Bronchial epithelial cell (primary cell): ENCODE results near the gene GABRB3. TPM values are rescaled to one million over a fixed set of nuclear protein-coding genes. Genes with fewer than 3 reads are reported as not detected.

Experiments
- DNase-seq: peaks from one replicate; pipeline ENCODE4 v3.0.0-alpha.2; 2010; ENCODE audit warnings: low read depth
- FAIRE-seq: peaks from 2 replicates; lab custom pipeline; 2011; peaks lifted over from hg19 to GRCh38; lab: Jason Lieb, UNC
- H3K27me3 ChIP-seq: 2 replicates; pipeline ENCODE4 v1.5.1; 2011; ENCODE audit warnings: low read length; ENCODE audit not compliant: control insufficient read depth, insufficient read depth
- H3K36me3 ChIP-seq: 2 replicates; pipeline ENCODE4 v1.5.1; 2011; ENCODE audit warnings: low read length; ENCODE audit not compliant: control insufficient read depth, insufficient read depth
- H3K4me3 ChIP-seq: 2 replicates; pipeline ENCODE4 v1.5.1; 2011; ENCODE audit warnings: mild to moderate bottlenecking, low read depth, low read length, control low read depth
- CTCF ChIP-seq: IDR thresholded peaks from 2 replicates; pipeline ENCODE4 v1.5.1; 2011; ENCODE audit warnings: mild to moderate bottlenecking, moderate library complexity, low read length, control low read depth, inconsistent platforms; ENCODE audit not compliant: insufficient read depth, severe bottlenecking
- total RNA-seq: library from RNA; depleted of rRNA; stranded (reverse); fragments of >200 nt; gene quantifications from 2 replicates; pipeline ENCODE4 v1.2.1, GENCODE V29; 2014

The GABRB3 gene
- total RNA-seq, 1 donor from 2014 or later, result 1.1 TPM

- no peak for DNase-seq
- H3K36me3 ChIP-seq, result no peaks in the 10 kb centered on the region
- H3K4me3 ChIP-seq, result no peak overlapping the region
- TF ChIP-seq CTCF, result no peak
- FAIRE-seq, result no peak
- no peaks in the 10 kb centered on the region for H3K27me3 ChIP-seq
Measured at GRCh38 chr15:26561130-26561529, 211.7 kb downstream of the GABRB3 start.

GRCh38 chr15:26555898-26556297 lies 217.0 kb downstream of the GABRB3 start:
- Histone ChIP-seq H3K27me3 (no peaks in the 10 kb centered on the region), H3K36me3 (no peaks in the 10 kb centered on the region), H3K4me3 (no peak overlapping the region)
- FAIRE-seq (no peak), DNase-seq (no peak)
- TF ChIP-seq CTCF, result no peak

GRCh38 chr15:26551473-26551872 lies 221.4 kb downstream of the GABRB3 start:
- FAIRE-seq (no peak), DNase-seq (no peak)
- no peak for TF ChIP-seq CTCF
- no peaks in the 10 kb centered on the region for H3K36me3 ChIP-seq
- H3K27me3 ChIP-seq, result no peaks in the 10 kb centered on the region
- no peak overlapping the region for H3K4me3 ChIP-seq

GRCh38 chr15:26550880-26551279 lies 222.0 kb downstream of the GABRB3 start:
- FAIRE-seq (no peak), DNase-seq (no peak)
- no peak for TF ChIP-seq CTCF
- Histone ChIP-seq H3K4me3 (no peak overlapping the region), H3K36me3 (no peaks in the 10 kb centered on the region), H3K27me3 (no peaks in the 10 kb centered on the region)

GRCh38 chr15:26537663-26538062 lies 235.2 kb downstream of the GABRB3 start:
- H3K36me3 ChIP-seq, result no peaks in the 10 kb centered on the region
- TF ChIP-seq CTCF, result no peak
- H3K4me3 ChIP-seq, result no peak overlapping the region
- H3K27me3 ChIP-seq, result no peaks in the 10 kb centered on the region
- DNase-seq (no peak), FAIRE-seq (no peak)

- no peak overlapping the region for H3K4me3 ChIP-seq
- DNase-seq, result no peak
- no peaks in the 10 kb centered on the region for H3K36me3 ChIP-seq
- no peaks in the 10 kb centered on the region for H3K27me3 ChIP-seq
- no peak for TF ChIP-seq CTCF
- FAIRE-seq, result no peak
Measured at GRCh38 chr15:26531489-26531888, 241.4 kb downstream of the GABRB3 start.
